ENCODE results near the gene B4GALNT4.

DNA sequence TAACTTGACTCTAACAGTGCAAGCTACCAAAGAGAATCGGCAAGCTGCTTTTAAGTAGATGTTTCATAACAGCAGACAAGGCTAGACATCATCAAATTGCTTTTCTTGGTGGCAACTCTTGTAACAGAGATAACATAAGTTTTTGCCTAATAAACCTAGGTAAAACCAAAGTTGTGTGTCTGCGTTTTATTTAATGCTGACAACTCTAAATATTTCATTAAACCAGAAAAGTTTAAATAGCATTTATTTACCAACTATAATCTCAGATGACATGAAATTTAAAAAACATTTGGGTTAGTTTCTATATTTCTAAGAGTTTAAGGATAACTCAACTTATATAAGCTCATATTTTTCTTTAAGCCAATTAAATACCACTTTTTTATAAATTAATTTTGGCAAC, 29.3 kb upstream of the B4GALNT4 start:
- TF ChIP-seq POLR2A (IDR thresholded peaks at IDR 0.05), result no peak
- TF ChIP-seq, protein P1, sequence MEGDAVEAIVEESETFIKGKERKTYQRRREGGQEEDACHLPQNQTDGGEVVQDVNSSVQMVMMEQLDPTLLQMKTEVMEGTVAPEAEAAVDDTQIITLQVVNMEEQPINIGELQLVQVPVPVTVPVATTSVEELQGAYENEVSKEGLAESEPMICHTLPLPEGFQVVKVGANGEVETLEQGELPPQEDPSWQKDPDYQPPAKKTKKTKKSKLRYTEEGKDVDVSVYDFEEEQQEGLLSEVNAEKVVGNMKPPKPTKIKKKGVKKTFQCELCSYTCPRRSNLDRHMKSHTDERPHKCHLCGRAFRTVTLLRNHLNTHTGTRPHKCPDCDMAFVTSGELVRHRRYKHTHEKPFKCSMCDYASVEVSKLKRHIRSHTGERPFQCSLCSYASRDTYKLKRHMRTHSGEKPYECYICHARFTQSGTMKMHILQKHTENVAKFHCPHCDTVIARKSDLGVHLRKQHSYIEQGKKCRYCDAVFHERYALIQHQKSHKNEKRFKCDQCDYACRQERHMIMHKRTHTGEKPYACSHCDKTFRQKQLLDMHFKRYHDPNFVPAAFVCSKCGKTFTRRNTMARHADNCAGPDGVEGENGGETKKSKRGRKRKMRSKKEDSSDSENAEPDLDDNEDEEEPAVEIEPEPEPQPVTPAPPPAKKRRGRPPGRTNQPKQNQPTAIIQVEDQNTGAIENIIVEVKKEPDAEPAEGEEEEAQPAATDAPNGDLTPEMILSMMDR (IDR thresholded peaks at IDR 0.05 in 4 of 5, conservative IDR thresholded peaks at IDR 0.05 in 1 of 5), result no peak

All from gastrocnemius medialis (tissue), 4 donors.